ENCODE data around the gene TNPO2. TPM values are rescaled to one million over a fixed set of nuclear protein-coding genes. Genes with fewer than 3 reads are reported as not detected.

The TNPO2 gene
- total and polyA plus RNA-seq, 12 donors: 24.5 to 104 (median 74.4) TPM

- Histone ChIP-seq H3K27me3 (no peaks in the 10 kb centered on the region), H3K27ac (peak overlapping the region in 3 of 5 donors; percentile 86 to 96 (median 94)), H3K4me1 (replicated peaks in 1 of 2) (peaks cover 17 to 36% of the 10 kb centered on the region in 2 donors), H3K36me3 (replicated peaks in 1 of 2) (peaks cover 0 to 14% of the 10 kb centered on the region in 2 donors), H3K4me3 (peak overlapping the region in 1 of 4 donors; percentile 96), H3K9me3 (replicated peaks in 1 of 3) (no peaks in the 10 kb centered on the region)
- TF ChIP-seq CTCF (IDR thresholded peaks at IDR 0.05) (no peak), POLR2A (IDR thresholded peaks at IDR 0.05) (no peak)
- intact Hi-C loops (cut with DNase I): loop anchor here in 1 of 2 donors (5.0 kb wide), 1 partner anchor 56 kb away; the partner anchor contains the start of genes ZNF490 and ZNF791
- 60 to 68% (median 65%) methylated on average over 6 to 8 of the region's 8 CpGs for WGBS, 4 donors
- no peak for DNase-seq
Observed at GRCh38 chr19:12668346-12668745, 55.4 kb downstream of the TNPO2 start.

- no peak for DNase-seq
- WGBS, 4 donors: 70 to 80% (median 76%) methylated on average over 4 of the region's 4 CpGs
- H3K27ac ChIP-seq: peak overlapping the region in 2 of 5 donors; percentile 86 to 94
- TF ChIP-seq POLR2A (IDR thresholded peaks at IDR 0.05) (no peak), CTCF (IDR thresholded peaks at IDR 0.05) (no peak)
- H3K9me3 ChIP-seq (replicated peaks in 1 of 3): no peaks in the 10 kb centered on the region
- peaks cover 0 to 16% of the 10 kb centered on the region in 2 donors for H3K36me3 ChIP-seq (replicated peaks in 1 of 2)
- H3K27me3 ChIP-seq: no peaks in the 10 kb centered on the region
- no peak overlapping the region for H3K4me3 ChIP-seq
- peaks cover 17 to 36% of the 10 kb centered on the region in 2 donors for H3K4me1 ChIP-seq (replicated peaks in 1 of 2)
- intact Hi-C loops (cut with DNase I): loop anchor here in 1 of 2 donors (5.0 kb wide), 1 partner anchor 56 kb away; the partner anchor contains the start of genes ZNF490 and ZNF791
Observed at GRCh38 chr19:12667731-12668302, 55.9 kb downstream of the TNPO2 start.

- H3K4me3 ChIP-seq: peak within 1 kb of the TSS in 3 of 4 donors; percentile 60 to 80 (median 71)
- H3K27ac ChIP-seq: peak within 1 kb of the TSS in 4 of 5 donors; percentile 8 to 72 (median 41)
- 1 to 2% (median 1%) methylated on average over 11 to 46 of the region's 46 CpGs for WGBS, 4 donors
- H3K9me3 ChIP-seq (replicated peaks in 1 of 3): no peaks in the 10 kb centered on the region
- TF ChIP-seq POLR2A (IDR thresholded peaks at IDR 0.05) (peak in 1 of 2 donors; percentile 15), CTCF (IDR thresholded peaks at IDR 0.05) (peak in 1 of 6 experiments; percentile 4)
- no peaks in the 10 kb centered on the region for H3K27me3 ChIP-seq
- peaks cover 17 to 36% of the 10 kb centered on the region in 2 donors for H3K4me1 ChIP-seq (replicated peaks in 1 of 2)
- intact Hi-C loops (cut with DNase I): loop anchor here in 1 of 2 donors (5.0 kb wide), 1 partner anchor 54 kb away; the partner anchor contains the start of genes ZNF490 and ZNF791
- peaks cover 0 to 25% of the 10 kb centered on the region in 2 donors for H3K36me3 ChIP-seq (replicated peaks in 1 of 2)
- peak; percentile 59 to 79 (median 72) for DNase-seq
Observed at GRCh38 chr19:12666265-12667048, 57.3 kb downstream of the TNPO2 start, which contains the start of the genes MAN2B1 and WDR83. MAN2B1 (minus strand) TSS chr19:12666742; CDS start chr19:12666701, 41 bp downstream. WDR83 (plus strand) TSS chr19:12666807; CDS start chr19:12669791, 2,984 bp downstream.

Data from adrenal gland (tissue), 12 donors.